Measurements from ENCODE around the gene MYCBP. TPM values are rescaled to one million over a fixed set of nuclear protein-coding genes. Genes with fewer than 3 reads are reported as not detected.

Gene MYCBP
- total and polyA plus RNA-seq, 2 experiments from 2014 or later = 33.6 to 82.3 TPM

DNA sequence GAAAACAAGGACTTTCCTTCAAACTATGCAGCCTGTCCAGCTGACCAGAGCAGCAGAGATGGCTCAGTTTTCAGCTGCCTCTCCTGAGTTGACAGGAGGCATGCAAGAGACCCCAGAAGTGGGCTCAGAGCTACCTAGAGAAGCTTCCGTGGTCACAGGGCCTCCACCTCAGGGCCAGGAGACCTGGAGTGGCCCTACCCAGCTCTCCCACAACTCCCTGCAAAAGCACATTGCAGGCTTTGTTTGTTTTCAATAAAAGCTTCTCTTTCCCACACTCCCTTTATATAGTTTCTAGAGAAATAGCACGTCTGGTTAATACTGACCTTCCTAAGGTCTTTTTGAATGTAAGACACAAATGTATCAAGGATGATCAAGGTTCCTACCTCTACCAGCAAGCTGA lies 53.6 kb downstream of the MYCBP start:
- peaks cover 20% of the 10 kb centered on the region for H3K27me3 Mint-ChIP-seq (ENCODE audit: insufficient read depth, low read depth, poor library complexity)
- peaks cover 55% of the 10 kb centered on the region for H3K27me3 ChIP-seq (ENCODE audit: insufficient read depth)
- H3K79me2 ChIP-seq (replicated peaks; ENCODE audit: insufficient read depth) = no peaks in the 10 kb centered on the region
- H3K4me3 ChIP-seq = no peak overlapping the region; the same call in 1 of the 2 replicates
- H3K4me1 ChIP-seq (ENCODE audit: insufficient read depth) = peaks cover 22% of the 10 kb centered on the region
- no peak overlapping the region for H2AFZ ChIP-seq
- H3K4me2 ChIP-seq = peak overlapping the region; percentile 96; the same call in 1 of the 2 replicates
- no peaks in the 10 kb centered on the region for H3K9me2 ChIP-seq (ENCODE audit: insufficient read depth)
- H3K36me3 Mint-ChIP-seq (ENCODE audit: low read depth) = peaks cover 7% of the 10 kb centered on the region; the same call in 2 of the 3 replicates
- H4K20me1 ChIP-seq (replicated peaks; ENCODE audit: insufficient read depth) = no peaks in the 10 kb centered on the region
- ATAC-seq (no peak), DNase-seq (ENCODE audit: low spot score) (no peak)
- H3F3A ChIP-seq (replicated peaks; ENCODE audit: low read depth) = no peaks in the 10 kb centered on the region
- H3K4me1 Mint-ChIP-seq = peaks cover 18% of the 10 kb centered on the region; the same call in 2 of the 3 replicates
- H3K9me3 Mint-ChIP-seq = peaks cover 10% of the 10 kb centered on the region; the same call in 2 of the 3 replicates
- no peak overlapping the region for H3K27ac Mint-ChIP-seq
- H3K27ac ChIP-seq (ENCODE audit: low read depth) = no peak overlapping the region
- H3K4me3 Mint-ChIP-seq = no peak overlapping the region; the same call in 2 of the 3 replicates
- H3K36me3 ChIP-seq (ENCODE audit: insufficient read depth) = no peaks in the 10 kb centered on the region
- TF ChIP-seq NANOG (IDR thresholded peaks at IDR 0.05; ENCODE audit: borderline replicate concordance) = no peak
- TF ChIP-seq ZNF331 (CRISPR knock-in tag; IDR thresholded peaks at IDR 0.05; ENCODE audit: low read depth) = no peak
- no peak for TF ChIP-seq JUNB (IDR thresholded peaks at IDR 0.05; ENCODE audit: unreplicated experiment)

DNA sequence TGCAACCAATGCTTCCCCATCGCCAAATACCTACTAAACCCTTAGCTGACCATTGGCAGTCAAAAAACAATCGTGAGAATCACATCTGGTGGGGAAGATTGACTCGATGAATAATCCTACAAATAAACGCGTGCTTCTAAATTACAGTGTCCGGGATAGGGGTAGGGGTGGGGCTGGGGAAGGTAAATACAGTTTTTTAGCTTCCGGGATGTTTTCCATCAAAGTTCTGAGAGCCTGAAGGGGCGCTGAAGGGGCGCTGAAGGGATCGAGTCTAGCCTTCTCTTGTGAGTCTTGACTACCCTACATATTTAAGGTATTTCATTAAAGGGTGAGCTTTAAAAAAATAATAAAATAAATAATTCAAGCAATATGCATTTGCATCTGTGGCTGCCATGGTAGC lies 54.1 kb downstream of the MYCBP start:
- Mint-ChIP-seq H3K27ac (no peak overlapping the region), H3K27me3 (ENCODE audit: insufficient read depth, low read depth, poor library complexity) (peaks cover 20% of the 10 kb centered on the region), H3K36me3 (ENCODE audit: low read depth) (peaks cover 7% of the 10 kb centered on the region; the same call in 2 of the 3 replicates), H3K4me1 (peaks cover 22% of the 10 kb centered on the region; the same call in 2 of the 3 replicates), H3K4me3 (peak overlapping the region; percentile 75), H3K9me3 (peaks cover 10% of the 10 kb centered on the region; the same call in 2 of the 3 replicates)
- ATAC-seq (peak; percentile 11), DNase-seq (ENCODE audit: low spot score) (peak; percentile 58)
- H3K4me1 ChIP-seq (ENCODE audit: insufficient read depth) = peaks cover 26% of the 10 kb centered on the region
- peak overlapping the region; percentile 85 for H3K4me3 ChIP-seq
- no peaks in the 10 kb centered on the region for H4K20me1 ChIP-seq (replicated peaks; ENCODE audit: insufficient read depth)
- no peak overlapping the region for H3K27ac ChIP-seq (ENCODE audit: low read depth)
- no peaks in the 10 kb centered on the region for H3K79me2 ChIP-seq (replicated peaks; ENCODE audit: insufficient read depth)
- H3K9me2 ChIP-seq (ENCODE audit: insufficient read depth) = no peaks in the 10 kb centered on the region
- H3K27me3 ChIP-seq (ENCODE audit: insufficient read depth) = peaks cover 60% of the 10 kb centered on the region
- H2AFZ ChIP-seq = peak overlapping the region; percentile 99
- no peaks in the 10 kb centered on the region for H3K36me3 ChIP-seq (ENCODE audit: insufficient read depth)
- H3K4me2 ChIP-seq = peak overlapping the region; percentile 96
- H3F3A ChIP-seq (replicated peaks; ENCODE audit: low read depth) = no peaks in the 10 kb centered on the region
- no peak for TF ChIP-seq STAT1 (IDR thresholded peaks at IDR 0.05; ENCODE audit: unreplicated experiment)
- TF ChIP-seq CTCF (conservative IDR thresholded peaks at IDR 0.05; ENCODE audit: low read depth in 2 of 2) = peak; percentile 16 to 34; a peak in 3 of 4 replicates
- TF ChIP-seq POLR2AphosphoS5 (IDR thresholded peaks at IDR 0.05; ENCODE audit: low read depth) = no peak
- no peak for TF ChIP-seq NANOG (IDR thresholded peaks at IDR 0.05; ENCODE audit: borderline replicate concordance)
- TF ChIP-seq CREB1 (CRISPR knock-in tag; IDR thresholded peaks at IDR 0.05; ENCODE audit: low read depth) = no peak
- no peak for TF ChIP-seq ZNF331 (CRISPR knock-in tag; IDR thresholded peaks at IDR 0.05; ENCODE audit: low read depth)
- TF ChIP-seq EZH2phosphoT487 (IDR thresholded peaks at IDR 0.05; ENCODE audit: unreplicated experiment) = no peak
- TF ChIP-seq JUNB (IDR thresholded peaks at IDR 0.05; ENCODE audit: unreplicated experiment) = no peak
- TF ChIP-seq ETS1 (IDR thresholded peaks at IDR 0.05) = no peak
- TF ChIP-seq EZH2 (IDR thresholded peaks at IDR 0.05; ENCODE audit: low read depth, unreplicated experiment) = peak; percentile 41
- no peak for TF ChIP-seq REST (IDR thresholded peaks at IDR 0.05; ENCODE audit: unreplicated experiment)

All from GM23338 (cell line).